ENCODE measurements around the gene DDX56.
"Not testable (repeated sequence)": the region's sequence is repeated elsewhere in the genome, so short reads cannot be mapped to it uniquely, and the experiment has no call there.

Gene DDX56

GRCh38 chr7:44606341-44607140, 32.8 kb upstream of the DDX56 start, which contains the start of gene OGDH:
OGDH (plus strand) TSS chr7:44606627; CDS start chr7:44624344, 17,717 bp downstream.
- Histone ChIP-seq H3K9me3 (ENCODE audit: severe bottlenecking) (no peaks in the 10 kb centered on the region), H3K27me3 (ENCODE audit: insufficient read depth, poor library complexity, severe bottlenecking) (no peaks in the 10 kb centered on the region), H3K4me1 (ENCODE audit: insufficient read depth, poor library complexity, severe bottlenecking) (peaks cover 7% of the 10 kb centered on the region), H3K27ac (ENCODE audit: poor library complexity, severe bottlenecking) (peak within 1 kb of the TSS; percentile 63), H3K4me3 (ENCODE audit: severe bottlenecking) (peak within 1 kb of the TSS; percentile 87), H3K36me3 (ENCODE audit: low read depth) (peaks cover 12% of the 10 kb centered on the region)
- peak; percentile 98 for DNase-seq (ENCODE audit: low spot score)
- TF ChIP-seq CTCF (IDR thresholded peaks at IDR 0.05; ENCODE audit: poor library complexity, severe bottlenecking): no peak
- peak; percentile 98 for ATAC-seq (ENCODE audit: low read depth)

GRCh38 chr7:44604941-44605340, 31.2 kb upstream of the DDX56 start:
- H3K36me3 ChIP-seq (ENCODE audit: low read depth): peaks cover 12% of the 10 kb centered on the region
- ATAC-seq (ENCODE audit: low read depth): no peak
- no peaks in the 10 kb centered on the region for H3K27me3 ChIP-seq (ENCODE audit: insufficient read depth, poor library complexity, severe bottlenecking)
- H3K27ac ChIP-seq (ENCODE audit: poor library complexity, severe bottlenecking): no peak overlapping the region
- no peak for DNase-seq (ENCODE audit: low spot score)
- no peak overlapping the region for H3K4me3 ChIP-seq (ENCODE audit: severe bottlenecking)
- no peak for TF ChIP-seq CTCF (IDR thresholded peaks at IDR 0.05; ENCODE audit: poor library complexity, severe bottlenecking)
- H3K9me3 ChIP-seq (ENCODE audit: severe bottlenecking): no peaks in the 10 kb centered on the region
- H3K4me1 ChIP-seq (ENCODE audit: insufficient read depth, poor library complexity, severe bottlenecking): peaks cover 7% of the 10 kb centered on the region

- H3K27ac ChIP-seq (ENCODE audit: poor library complexity, severe bottlenecking): no peak overlapping the region
- no peaks in the 10 kb centered on the region for H3K9me3 ChIP-seq (ENCODE audit: severe bottlenecking)
- H3K4me3 ChIP-seq (ENCODE audit: severe bottlenecking): no peak overlapping the region
- no peaks in the 10 kb centered on the region for H3K27me3 ChIP-seq (ENCODE audit: insufficient read depth, poor library complexity, severe bottlenecking)
- DNase-seq (ENCODE audit: low spot score): no peak
- peaks cover 8% of the 10 kb centered on the region for H3K36me3 ChIP-seq (ENCODE audit: low read depth)
- no peak for ATAC-seq (ENCODE audit: low read depth)
- no peak for TF ChIP-seq CTCF (IDR thresholded peaks at IDR 0.05; ENCODE audit: poor library complexity, severe bottlenecking)
- no peaks in the 10 kb centered on the region for H3K4me1 ChIP-seq (ENCODE audit: insufficient read depth, poor library complexity, severe bottlenecking)
These were observed 29.5 kb upstream of the DDX56 start for GRCh38 chr7:44603193-44603592.

GRCh38 chr7:44602576-44602910, 28.8 kb upstream of the DDX56 start:
- Histone ChIP-seq H3K36me3 (ENCODE audit: low read depth) (peaks cover 3% of the 10 kb centered on the region; the same call in 1 of the 2 replicates), H3K4me3 (ENCODE audit: severe bottlenecking) (no peak overlapping the region), H3K27ac (ENCODE audit: poor library complexity, severe bottlenecking) (no peak overlapping the region), H3K4me1 (ENCODE audit: insufficient read depth, poor library complexity, severe bottlenecking) (no peaks in the 10 kb centered on the region), H3K27me3 (ENCODE audit: insufficient read depth, poor library complexity, severe bottlenecking) (no peaks in the 10 kb centered on the region), H3K9me3 (ENCODE audit: severe bottlenecking) (no peaks in the 10 kb centered on the region)
- no peak for DNase-seq (ENCODE audit: low spot score)
- TF ChIP-seq CTCF (IDR thresholded peaks at IDR 0.05; ENCODE audit: poor library complexity, severe bottlenecking): no peak
- no peak for ATAC-seq (ENCODE audit: low read depth)

GRCh38 chr7:44599222-44599621, 25.5 kb upstream of the DDX56 start:
- Histone ChIP-seq H3K4me1 (ENCODE audit: insufficient read depth, poor library complexity, severe bottlenecking) (no peaks in the 10 kb centered on the region), H3K9me3 (ENCODE audit: severe bottlenecking) (no peaks in the 10 kb centered on the region), H3K36me3 (ENCODE audit: low read depth) (no peaks in the 10 kb centered on the region), H3K4me3 (ENCODE audit: severe bottlenecking) (no peak overlapping the region), H3K27me3 (ENCODE audit: insufficient read depth, poor library complexity, severe bottlenecking) (no peaks in the 10 kb centered on the region), H3K27ac (ENCODE audit: poor library complexity, severe bottlenecking) (no peak overlapping the region)
- ATAC-seq (ENCODE audit: low read depth) (no peak), DNase-seq (ENCODE audit: low spot score) (no peak)
- no peak for TF ChIP-seq CTCF (IDR thresholded peaks at IDR 0.05; ENCODE audit: poor library complexity, severe bottlenecking)

GRCh38 chr7:44597181-44597580, 23.5 kb upstream of the DDX56 start:
- ATAC-seq (ENCODE audit: low read depth); H3K27ac ChIP-seq (ENCODE audit: poor library complexity, severe bottlenecking); H3K4me3 ChIP-seq (ENCODE audit: severe bottlenecking); DNase-seq (ENCODE audit: low spot score); H3K4me1 ChIP-seq (ENCODE audit: insufficient read depth, poor library complexity, severe bottlenecking); H3K27me3 ChIP-seq (ENCODE audit: insufficient read depth, poor library complexity, severe bottlenecking); H3K36me3 ChIP-seq (ENCODE audit: low read depth); H3K9me3 ChIP-seq (ENCODE audit: severe bottlenecking): not testable (repeated sequence)

All from RWPE2 (cell line).